Colonic mucosa (tissue), 4 donors: ENCODE data around the gene SCARF2. TPM values are rescaled to one million over a fixed set of nuclear protein-coding genes. Genes with fewer than 3 reads are reported as not detected.
"Not testable (repeated sequence)": the region's sequence is repeated elsewhere in the genome, so short reads cannot be mapped to it uniquely, and the experiment has no call there.

Experiments used
- DNase-seq: peaks from one replicate; pipeline ENCODE4 v3.0.0-alpha.2; 2020
- H3K27ac ChIP-seq: fragments of 200-600 bp; one replicate; pipeline ENCODE4 v1.8.0; 2021
- H3K27me3 ChIP-seq: fragments of 200-600 bp; one replicate; pipeline ENCODE4 v1.8.0; 2021
- H3K36me3 ChIP-seq: fragments of 200-600 bp; one replicate; pipeline ENCODE4 v1.8.0; 2021
- H3K4me1 ChIP-seq: fragments of 200-600 bp; one replicate; pipeline ENCODE4 v1.8.0; 2021; ENCODE audit warnings: mild to moderate bottlenecking
- H3K4me3 ChIP-seq: fragments of 200-600 bp; one replicate; pipeline ENCODE4 v1.8.0; 2021
- H3K9ac ChIP-seq, 2 donors: one replicate each; pipeline ENCODE4 v1.7.0; 2013; ENCODE audit warnings: control low read depth in 2 of 2, low read depth in 2 of 2, low read length in 2 of 2
- H3K9me3 ChIP-seq: fragments of 200-600 bp; one replicate; pipeline ENCODE4 v1.8.0; 2021
- intact Hi-C: fragments of 100-400 bp; cut with DNase I; formaldehyde crosslinking; loops from one replicate; pipeline ENCODE4 v1.14.1; 2022
- total RNA-seq, 2 donors: library from RNA; stranded (reverse); fragmentation: NEBNext Ultra II Directional in 1 of 2; extraction: Animal tissue kit (Norgen Biotek cat#: 25700) in 1 of 2; gene quantifications; one replicate each; pipeline ENCODE4 v1.2.1, GENCODE V29; 2021
- TF ChIP-seq, protein P1 (sequence below): fragments of 200-600 bp; IDR thresholded peaks from one replicate; pipeline ENCODE4 v1.8.0; 2022; ENCODE audit warnings: antibody characterized with exemption, mild to moderate bottlenecking
- donor health status: healthy.
- donor health status: DM: no; HTN: no; CAD: no.
- donor health status: DM: no; HTN: no; CAD: no.

The SCARF2 gene
- total RNA-seq, 2 donors from 2014 or later = 0.91 to 3.1 TPM

DNA sequence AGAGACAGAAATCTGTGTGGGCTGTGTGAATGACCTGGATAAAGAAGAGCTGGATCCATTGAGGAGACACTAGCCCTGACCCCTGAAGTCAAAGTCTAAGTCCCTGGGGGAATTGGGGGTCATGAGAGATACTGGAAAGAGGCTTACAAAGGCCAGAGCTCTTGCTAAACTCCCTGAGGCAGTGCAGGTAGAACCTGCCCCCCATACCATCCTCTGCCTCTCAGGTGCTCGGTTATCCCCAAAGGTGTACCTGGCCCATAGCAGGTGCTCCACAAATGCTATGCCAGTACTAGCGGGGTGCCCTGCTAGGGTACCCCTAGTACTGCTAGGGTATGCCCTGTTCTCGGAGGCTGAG, 19.1 kb upstream of the SCARF2 start:
- Histone ChIP-seq H3K9me3 (no peaks in the 10 kb centered on the region), H3K4me3 (no peak overlapping the region), H3K36me3 (no peaks in the 10 kb centered on the region), H3K9ac (no peak overlapping the region), H3K27ac (no peak overlapping the region), H3K4me1 (no peaks in the 10 kb centered on the region), H3K27me3 (no peaks in the 10 kb centered on the region)
- TF ChIP-seq, protein P1, sequence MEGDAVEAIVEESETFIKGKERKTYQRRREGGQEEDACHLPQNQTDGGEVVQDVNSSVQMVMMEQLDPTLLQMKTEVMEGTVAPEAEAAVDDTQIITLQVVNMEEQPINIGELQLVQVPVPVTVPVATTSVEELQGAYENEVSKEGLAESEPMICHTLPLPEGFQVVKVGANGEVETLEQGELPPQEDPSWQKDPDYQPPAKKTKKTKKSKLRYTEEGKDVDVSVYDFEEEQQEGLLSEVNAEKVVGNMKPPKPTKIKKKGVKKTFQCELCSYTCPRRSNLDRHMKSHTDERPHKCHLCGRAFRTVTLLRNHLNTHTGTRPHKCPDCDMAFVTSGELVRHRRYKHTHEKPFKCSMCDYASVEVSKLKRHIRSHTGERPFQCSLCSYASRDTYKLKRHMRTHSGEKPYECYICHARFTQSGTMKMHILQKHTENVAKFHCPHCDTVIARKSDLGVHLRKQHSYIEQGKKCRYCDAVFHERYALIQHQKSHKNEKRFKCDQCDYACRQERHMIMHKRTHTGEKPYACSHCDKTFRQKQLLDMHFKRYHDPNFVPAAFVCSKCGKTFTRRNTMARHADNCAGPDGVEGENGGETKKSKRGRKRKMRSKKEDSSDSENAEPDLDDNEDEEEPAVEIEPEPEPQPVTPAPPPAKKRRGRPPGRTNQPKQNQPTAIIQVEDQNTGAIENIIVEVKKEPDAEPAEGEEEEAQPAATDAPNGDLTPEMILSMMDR = no peak
- intact Hi-C loops = loop anchor here (2.0 kb wide), 1 partner anchor 38 kb away; no protein-coding TSS in a partner anchor
- no peak for DNase-seq

DNA sequence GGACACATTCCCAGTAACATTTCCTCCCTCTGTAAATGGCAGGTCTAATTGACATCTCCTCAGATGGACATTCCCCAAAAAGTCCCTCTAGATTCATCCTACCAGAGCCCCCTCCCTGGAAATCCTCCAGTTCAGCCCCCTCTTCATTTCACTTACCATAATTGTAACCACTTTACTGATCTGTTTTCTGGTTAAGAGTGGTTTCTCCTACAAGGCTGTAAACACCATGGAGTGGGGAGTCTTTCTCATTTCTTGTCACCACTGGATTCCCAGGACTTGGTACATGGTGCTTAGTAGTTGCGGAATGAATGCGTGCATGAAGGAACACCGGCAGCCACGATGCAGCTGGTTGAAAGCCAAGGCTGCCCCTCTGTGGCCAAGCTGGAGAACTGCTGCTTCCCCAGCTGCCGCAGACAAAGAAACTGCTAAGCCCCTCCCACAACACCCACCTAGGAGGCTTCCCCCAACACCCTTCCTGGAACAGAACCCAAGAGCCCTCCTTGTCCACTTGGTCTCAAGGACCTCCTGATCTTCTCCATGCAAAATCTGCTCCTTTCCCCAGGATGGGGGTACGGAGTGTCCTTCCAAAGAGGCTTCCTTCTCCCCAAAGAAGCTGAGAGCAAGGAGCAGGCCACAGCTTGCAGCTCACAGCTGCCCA, 18.6 kb upstream of the SCARF2 start:
- Histone ChIP-seq H3K27ac (no peak overlapping the region), H3K9ac (no peak overlapping the region), H3K4me1 (no peaks in the 10 kb centered on the region), H3K9me3 (no peaks in the 10 kb centered on the region), H3K4me3 (no peak overlapping the region), H3K36me3 (no peaks in the 10 kb centered on the region), H3K27me3 (no peaks in the 10 kb centered on the region)
- TF ChIP-seq, protein P1 = peak; percentile 93
- intact Hi-C loops = loop anchor here (2.0 kb wide), 1 partner anchor 37 kb away; no protein-coding TSS in a partner anchor
- peak; percentile 62 for DNase-seq

DNA sequence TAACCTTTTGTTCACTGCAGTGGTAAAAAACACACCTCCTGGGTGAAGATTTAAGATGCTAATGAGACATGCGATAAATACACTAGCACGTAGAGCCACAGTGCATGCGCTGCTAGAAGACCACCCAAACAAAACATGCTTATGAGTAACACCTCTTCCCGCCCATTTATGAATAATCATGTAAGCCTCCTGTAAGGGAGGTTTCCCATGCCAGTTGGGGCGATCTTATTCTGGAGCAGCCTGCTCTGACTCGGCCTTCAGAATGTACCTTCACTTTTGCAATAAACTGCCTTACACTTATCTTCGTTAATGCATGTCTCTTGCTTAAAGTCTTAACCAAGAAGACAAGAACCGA, 18.1 kb upstream of the SCARF2 start:
- H3K27me3 ChIP-seq = no peaks in the 10 kb centered on the region
- H3K27ac ChIP-seq = no peak overlapping the region
- no peak overlapping the region for H3K9ac ChIP-seq
- no peak overlapping the region for H3K4me3 ChIP-seq
- DNase-seq = no peak
- H3K4me1 ChIP-seq = no peaks in the 10 kb centered on the region
- no peaks in the 10 kb centered on the region for H3K9me3 ChIP-seq
- TF ChIP-seq, protein P1 = no peak
- intact Hi-C loops = loop anchor here (2.0 kb wide), 1 partner anchor 37 kb away; no protein-coding TSS in a partner anchor
- H3K36me3 ChIP-seq = no peaks in the 10 kb centered on the region

DNA sequence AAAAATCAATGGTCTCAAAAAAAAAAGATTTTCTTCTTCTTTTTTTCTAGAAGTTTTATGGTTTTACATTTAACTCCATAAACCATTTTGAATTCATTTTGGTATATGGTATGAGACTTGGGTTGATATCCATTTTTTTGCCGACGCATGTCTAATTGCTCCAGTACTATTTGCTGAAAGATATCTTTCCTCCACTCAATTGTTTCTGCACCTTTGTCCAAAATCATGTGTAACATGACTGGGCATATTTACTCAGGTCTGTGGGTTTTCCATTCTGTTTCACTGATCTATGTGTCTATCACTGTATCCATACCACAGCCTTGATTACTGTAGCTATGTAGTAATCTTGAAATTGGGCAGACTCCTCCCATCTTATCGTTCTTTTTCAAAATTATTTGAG, 15.6 kb upstream of the SCARF2 start:
- H3K4me3 ChIP-seq = no peak overlapping the region
- TF ChIP-seq, protein P1 = no peak
- H3K9me3 ChIP-seq = no peaks in the 10 kb centered on the region
- DNase-seq = no peak
- intact Hi-C loops = no loop called here
- no peaks in the 10 kb centered on the region for H3K4me1 ChIP-seq
- no peaks in the 10 kb centered on the region for H3K36me3 ChIP-seq
- H3K9ac ChIP-seq = no peak overlapping the region
- no peak overlapping the region for H3K27ac ChIP-seq
- H3K27me3 ChIP-seq = no peaks in the 10 kb centered on the region

DNA sequence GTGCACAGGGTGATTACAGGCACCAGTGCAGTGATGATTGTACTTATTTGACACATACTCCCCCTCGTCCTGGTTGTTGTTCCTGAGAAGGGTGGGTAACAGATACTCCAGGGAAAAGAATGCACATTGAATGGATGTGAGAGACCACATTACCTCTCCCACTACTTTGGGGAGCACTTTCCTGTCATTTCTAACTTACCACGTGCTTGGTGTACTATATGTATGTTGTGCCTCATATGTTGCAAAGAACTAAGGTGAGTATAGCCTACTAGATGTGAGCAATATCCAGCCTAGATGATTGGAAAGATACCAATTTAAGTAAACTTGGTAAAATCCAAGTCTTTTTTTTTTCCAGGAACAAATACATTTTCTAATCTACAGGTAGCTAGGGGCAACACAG, 14.3 kb upstream of the SCARF2 start:
- no peak for DNase-seq
- Histone ChIP-seq H3K9ac (no peak overlapping the region), H3K27me3 (no peaks in the 10 kb centered on the region), H3K36me3 (no peaks in the 10 kb centered on the region), H3K9me3 (no peaks in the 10 kb centered on the region), H3K27ac (no peak overlapping the region), H3K4me3 (no peak overlapping the region), H3K4me1 (no peaks in the 10 kb centered on the region)
- TF ChIP-seq, protein P1 = no peak
- intact Hi-C loops = no loop called here

DNA sequence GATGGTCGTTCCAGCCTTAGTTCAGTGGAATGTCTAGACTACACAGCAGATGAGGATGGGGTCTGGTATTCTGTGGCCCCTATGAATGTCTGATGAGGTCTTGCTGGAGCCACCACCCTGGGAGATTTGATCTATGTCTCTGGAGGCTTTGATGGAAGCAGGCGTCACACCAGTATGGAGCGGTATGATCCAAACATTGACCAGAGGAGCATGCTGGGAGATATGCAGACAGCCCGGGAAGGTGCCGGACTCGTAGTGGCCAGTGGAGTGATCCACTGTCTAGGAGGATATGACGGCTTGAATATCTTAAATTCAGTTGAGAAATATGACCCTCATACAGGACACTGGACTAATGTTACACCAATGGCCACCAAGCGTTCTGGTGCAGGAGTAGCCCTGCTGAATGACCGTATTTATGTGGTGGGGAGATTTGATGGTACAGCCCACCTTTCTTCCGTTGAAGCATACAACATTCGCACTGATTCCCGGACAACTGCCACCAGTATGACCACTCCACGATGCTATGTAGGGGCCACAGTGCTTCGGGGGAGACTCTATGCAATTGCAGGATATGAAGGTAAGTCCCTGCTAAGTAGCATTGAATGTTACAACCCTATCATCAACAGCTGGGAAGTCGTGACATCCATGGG, 13.6 kb upstream of the SCARF2 start:
- H3K36me3 ChIP-seq, H3K4me1 ChIP-seq, H3K4me3 ChIP-seq, intact Hi-C loops, H3K9me3 ChIP-seq, H3K27me3 ChIP-seq, H3K9ac ChIP-seq, DNase-seq, H3K27ac ChIP-seq: not testable (repeated sequence)
